Psoas muscle (tissue), 8 donors: ENCODE results near the gene LRRC71. TPM values are rescaled to one million over a fixed set of nuclear protein-coding genes. Genes with fewer than 3 reads are reported as not detected.

Experiments used
- ATAC-seq, 4 donors: fragments of 200-7000 bp; cut with Tn5 transposase; one replicate each; pipeline ENCODE4 v1.9.1; 2020; ENCODE audit warnings: moderate library complexity in 3 of 4, mild to moderate bottlenecking in 2 of 4
- DNase-seq, 2 donors: peaks; one replicate each; pipeline ENCODE4 v3.0.0-alpha.2; 2020
- H3K27ac ChIP-seq: fragments of 200-600 bp; one replicate; pipeline ENCODE4 v1.8.0; 2022
- H3K27me3 ChIP-seq, 3 donors: fragments of 200-600 bp in 1 of 3; one replicate each; pipeline versions ENCODE4 v1.6.1 to v1.8.0; 2013 to 2022; ENCODE audit warnings: low read length in 2 of 3, mild to moderate bottlenecking in 2 of 3, moderate library complexity in 1 of 3; ENCODE audit not compliant: insufficient read depth in 3 of 3
- H3K36me3 ChIP-seq, 2 donors: fragments of 200-600 bp in 1 of 2; one replicate each; pipeline versions ENCODE4 v1.6.1 to v1.8.0; 2013 to 2022; ENCODE audit warnings: low read depth in 1 of 2, mild to moderate bottlenecking in 1 of 2, moderate library complexity in 1 of 2; ENCODE audit not compliant: insufficient read depth in 1 of 2
- H3K4me1 ChIP-seq: fragments of 200-600 bp; one replicate; pipeline ENCODE4 v1.8.0; 2022
- H3K4me3 ChIP-seq: fragments of 200-600 bp; one replicate; pipeline ENCODE4 v1.8.0; 2022; ENCODE audit warnings: mild to moderate bottlenecking
- H3K9me3 ChIP-seq: fragments of 200-600 bp; one replicate; pipeline ENCODE4 v1.8.0; 2022
- WGBS, 3 donors: extraction: QIAGEN DNeasy Blood & Tissue Kit; methylation state at CpG; one replicate each; pipeline versions ENCODE4 v1.1.6 to v1.1.7; 2013; 5-methylcytosine and 5-hydroxymethylcytosine counted together
- intact Hi-C, 2 donors: fragments of 100-400 bp; cut with DNase I; formaldehyde crosslinking; loops; one replicate each; pipeline versions ENCODE4 v1.11.0 to v1.14.2; 2022
- polyA plus RNA-seq, 3 donors: library from polyadenylated mRNA; stranded (reverse); fragments of 200-250 nt; gene quantifications; one replicate each; pipeline ENCODE4 v1.2.3, GENCODE V29; 2013
- total RNA-seq, 4 donors: library from RNA; stranded (reverse); fragmentation: NEBNext Ultra II Directional in 2 of 4; extraction: Animal tissue kit (Norgen Biotek cat#: 25700) in 2 of 4; gene quantifications; one replicate each; pipeline versions ENCODE4 v1.2.1 to v1.2.4, GENCODE V29; 2021 to 2023
- TF ChIP-seq, protein P1 (sequence below): fragments of 200-600 bp; IDR thresholded peaks from one replicate; pipeline ENCODE4 v1.8.0; 2022; ENCODE audit warnings: antibody characterized with exemption
- donor health status: healthy with polysubstance abuse.
- donor health status: DM: no; HTN: no; CAD: no; lungs with moderate emphysema.
- donor health status: Bipolar disorder and iron deficiency.
- donor health status: healthy.
- donor health status: DM: yes; HTN: yes; CAD: no.
- donor health status: DM: no; HTN: no; CAD: no.
- donor health status: DM: no; HTN: no; CAD: no.
- donor health status: DM: yes; HTN: yes; CAD: no.

The LRRC71 gene
- total and polyA plus RNA-seq, 7 donors: 0.03 TPM; not detected in 5

DNA sequence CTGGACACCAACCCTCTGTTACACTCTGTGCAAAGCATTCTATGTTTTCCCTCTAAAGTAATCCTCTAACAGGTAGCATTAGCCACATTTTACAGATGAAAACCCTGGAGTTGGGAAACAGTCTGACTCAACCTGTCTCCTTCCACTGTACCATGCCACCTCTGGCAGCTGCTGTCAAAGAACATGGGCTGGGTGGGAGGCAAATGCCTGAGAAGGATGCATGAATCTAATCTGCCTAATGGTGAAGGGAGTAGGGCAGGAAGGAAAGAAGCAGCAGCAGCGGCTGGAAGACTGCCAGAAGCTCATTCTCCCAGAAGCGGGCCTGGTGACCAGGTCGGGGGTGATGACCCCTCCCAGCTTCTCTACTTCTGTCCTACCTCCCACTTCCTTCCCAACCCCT is 21.7 kb downstream of the LRRC71 start:
- intact Hi-C loops: no loop called here
- 83 to 100% (median 84%) methylated on average over 3 of the region's 3 CpGs for WGBS, 3 donors
- TF ChIP-seq, protein P1, sequence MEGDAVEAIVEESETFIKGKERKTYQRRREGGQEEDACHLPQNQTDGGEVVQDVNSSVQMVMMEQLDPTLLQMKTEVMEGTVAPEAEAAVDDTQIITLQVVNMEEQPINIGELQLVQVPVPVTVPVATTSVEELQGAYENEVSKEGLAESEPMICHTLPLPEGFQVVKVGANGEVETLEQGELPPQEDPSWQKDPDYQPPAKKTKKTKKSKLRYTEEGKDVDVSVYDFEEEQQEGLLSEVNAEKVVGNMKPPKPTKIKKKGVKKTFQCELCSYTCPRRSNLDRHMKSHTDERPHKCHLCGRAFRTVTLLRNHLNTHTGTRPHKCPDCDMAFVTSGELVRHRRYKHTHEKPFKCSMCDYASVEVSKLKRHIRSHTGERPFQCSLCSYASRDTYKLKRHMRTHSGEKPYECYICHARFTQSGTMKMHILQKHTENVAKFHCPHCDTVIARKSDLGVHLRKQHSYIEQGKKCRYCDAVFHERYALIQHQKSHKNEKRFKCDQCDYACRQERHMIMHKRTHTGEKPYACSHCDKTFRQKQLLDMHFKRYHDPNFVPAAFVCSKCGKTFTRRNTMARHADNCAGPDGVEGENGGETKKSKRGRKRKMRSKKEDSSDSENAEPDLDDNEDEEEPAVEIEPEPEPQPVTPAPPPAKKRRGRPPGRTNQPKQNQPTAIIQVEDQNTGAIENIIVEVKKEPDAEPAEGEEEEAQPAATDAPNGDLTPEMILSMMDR: no peak

DNA sequence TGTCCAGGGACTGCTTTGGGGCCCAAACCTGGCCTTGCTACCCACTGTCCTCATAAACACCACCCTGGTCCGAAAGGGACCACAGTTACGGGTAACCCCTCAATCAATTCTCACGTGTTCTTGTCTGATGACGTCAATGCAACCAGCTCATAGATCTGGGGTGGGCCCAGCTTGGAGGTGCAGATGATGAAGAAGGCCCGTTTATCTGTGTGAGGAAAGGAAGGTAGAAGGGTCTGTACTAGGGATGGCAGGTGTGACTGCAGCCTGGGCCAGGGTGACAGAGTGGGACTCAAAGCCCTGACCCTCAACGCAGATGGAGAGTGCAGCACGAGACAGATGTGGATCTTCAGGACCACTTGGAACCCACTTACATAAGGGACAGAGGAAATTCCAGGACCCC is 22.1 kb downstream of the LRRC71 start:
- peak in 1 of 2 donors; percentile 14 for DNase-seq
- H3K4me3 ChIP-seq: no peak overlapping the region
- H3K36me3 ChIP-seq: peaks cover 5 to 100% of the 10 kb centered on the region in 2 donors
- H3K27ac ChIP-seq: no peak overlapping the region
- no peaks in the 10 kb centered on the region for H3K4me1 ChIP-seq
- 91 to 95% (median 94%) methylated on average over 7 of the region's 7 CpGs for WGBS, 3 donors
- ATAC-seq: no peak
- H3K27me3 ChIP-seq: no peaks in the 10 kb centered on the region
- H3K9me3 ChIP-seq: no peaks in the 10 kb centered on the region
- intact Hi-C loops: no loop called here
- TF ChIP-seq, protein P1: no peak

More for the DNA sequence above, 21.7 kb downstream of the LRRC71 start:
- Histone ChIP-seq H3K27ac (no peak overlapping the region), H3K36me3 (peaks cover 5 to 100% of the 10 kb centered on the region in 2 donors), H3K4me1 (no peaks in the 10 kb centered on the region), H3K4me3 (no peak overlapping the region), H3K27me3 (no peaks in the 10 kb centered on the region), H3K9me3 (no peaks in the 10 kb centered on the region)
- no peak for ATAC-seq
- DNase-seq: peak in 1 of 2 donors; percentile 23

DNA sequence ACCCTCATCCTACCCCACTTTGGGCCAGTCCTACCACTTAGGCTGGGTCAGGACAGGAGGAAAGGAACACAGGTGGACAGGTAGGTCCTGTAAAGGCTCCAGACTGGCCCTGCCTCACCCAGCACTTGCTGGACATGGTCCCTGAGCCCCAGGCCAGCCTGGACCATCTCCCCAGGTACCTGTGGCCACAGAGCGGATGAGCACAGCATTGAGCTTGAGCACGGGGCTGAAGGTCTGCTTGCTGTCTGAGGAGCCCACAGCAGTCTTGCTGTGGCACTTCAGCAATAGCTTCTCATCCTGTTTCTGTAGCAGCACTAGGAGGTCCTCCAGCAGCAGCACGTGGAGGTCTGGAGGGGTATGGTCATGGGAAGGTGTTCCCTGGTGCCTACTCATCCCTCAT is 23.3 kb downstream of the LRRC71 start:
- 92 to 95% (median 93%) methylated on average over 3 of the region's 3 CpGs for WGBS, 3 donors
- Histone ChIP-seq H3K4me3 (no peak overlapping the region), H3K9me3 (no peaks in the 10 kb centered on the region), H3K4me1 (no peaks in the 10 kb centered on the region), H3K36me3 (peaks cover 5 to 100% of the 10 kb centered on the region in 2 donors), H3K27ac (no peak overlapping the region), H3K27me3 (no peaks in the 10 kb centered on the region)
- DNase-seq (peak in 1 of 2 donors; percentile 26), ATAC-seq (no peak)
- TF ChIP-seq, protein P1: no peak
- intact Hi-C loops: no loop called here

DNA sequence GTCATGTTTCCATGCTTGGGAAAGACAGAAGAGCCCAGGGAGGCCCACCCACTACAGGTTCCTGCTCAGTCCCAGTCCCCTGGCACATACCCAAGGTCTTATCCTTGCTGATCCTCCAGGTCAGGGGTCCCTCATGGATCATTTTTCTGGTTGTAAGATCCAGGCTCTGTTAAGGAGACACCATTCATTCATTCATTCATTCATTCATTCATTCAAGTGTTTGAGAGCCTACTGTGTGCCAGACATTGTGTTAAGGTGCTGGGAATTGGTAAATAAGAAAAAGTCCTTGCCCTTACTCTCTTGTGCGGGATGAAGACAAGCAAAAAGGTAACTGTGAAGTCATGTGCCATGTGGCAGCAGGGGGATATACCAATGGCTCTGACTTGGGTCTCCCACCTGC is 23.8 kb downstream of the LRRC71 start:
- intact Hi-C loops: no loop called here
- Histone ChIP-seq H3K27ac (no peak overlapping the region), H3K27me3 (no peaks in the 10 kb centered on the region), H3K4me1 (no peaks in the 10 kb centered on the region), H3K4me3 (no peak overlapping the region), H3K36me3 (peaks cover 4 to 100% of the 10 kb centered on the region in 2 donors), H3K9me3 (no peaks in the 10 kb centered on the region)
- 96 to 100% (median 100%) methylated on average over 1 of the region's 1 CpG for WGBS, 3 donors
- ATAC-seq (no peak), DNase-seq (no peak)
- TF ChIP-seq, protein P1: no peak

GRCh38 chr1:156944848-156945247 is 24.4 kb downstream of the LRRC71 start:
- WGBS, 3 donors: 98 to 99% (median 98%) methylated on average over 8 of the region's 8 CpGs
- no peak overlapping the region for H3K27ac ChIP-seq
- TF ChIP-seq, protein P1: no peak
- ATAC-seq (no peak), DNase-seq (peak in 1 of 2 donors; percentile 22)
- no peak overlapping the region for H3K4me3 ChIP-seq
- no peaks in the 10 kb centered on the region for H3K4me1 ChIP-seq
- peaks cover 0 to 100% of the 10 kb centered on the region in 2 donors for H3K36me3 ChIP-seq
- H3K27me3 ChIP-seq: no peaks in the 10 kb centered on the region
- intact Hi-C loops: no loop called here
- H3K9me3 ChIP-seq: no peaks in the 10 kb centered on the region
